ENCODE results near the gene GTF2F2. TPM values are rescaled to one million over a fixed set of nuclear protein-coding genes. Genes with fewer than 3 reads are reported as not detected.
A peak's percentile ranks its signal among the peaks of the same experiment; 100 is the strongest.

Gene GTF2F2
- total RNA-seq, result 10 to 100 TPM; 12.1 to 18.1 (median 14.8) TPM

GRCh38 chr13:45119991-45120864 lies at the start of gene GTF2F2:
Gene GTF2F2 (plus strand): TSS chr13:45120510. CDS start chr13:45120656, 146 bp downstream.
- DNase-seq (ENCODE audit: low spot score) (peak; percentile 55), ATAC-seq (ENCODE audit: low FRiP score) (peak; percentile 93)
- TF ChIP-seq CTCF (IDR thresholded peaks at IDR 0.05), result no peak

GRCh38 chr13:45073809-45074208 lies 46.5 kb upstream of the GTF2F2 start:
- TF ChIP-seq CTCF (IDR thresholded peaks at IDR 0.05), result no peak
- DNase-seq (ENCODE audit: low spot score) (no peak), ATAC-seq (ENCODE audit: low FRiP score) (no peak)

- TF ChIP-seq CTCF (IDR thresholded peaks at IDR 0.05), result no peak
- DNase-seq (ENCODE audit: low spot score), result no peak
- ATAC-seq (ENCODE audit: low FRiP score), result no peak
Measured at GRCh38 chr13:45074721-45075120, 45.6 kb upstream of the GTF2F2 start.

GRCh38 chr13:45078003-45078402 lies 42.3 kb upstream of the GTF2F2 start:
- no peak for DNase-seq (ENCODE audit: low spot score)
- no peak for ATAC-seq (ENCODE audit: low FRiP score)
- TF ChIP-seq CTCF (IDR thresholded peaks at IDR 0.05), result no peak

- DNase-seq (ENCODE audit: low spot score) (no peak), ATAC-seq (ENCODE audit: low FRiP score) (no peak)
- no peak for TF ChIP-seq CTCF (IDR thresholded peaks at IDR 0.05)
Measured at GRCh38 chr13:45082964-45083363, 37.3 kb upstream of the GTF2F2 start.

- DNase-seq (ENCODE audit: low spot score) (no peak), ATAC-seq (ENCODE audit: low FRiP score) (no peak)
- TF ChIP-seq CTCF (IDR thresholded peaks at IDR 0.05), result no peak
Measured at GRCh38 chr13:45084515-45084914, 35.8 kb upstream of the GTF2F2 start.

GRCh38 chr13:45086484-45086883 lies 33.8 kb upstream of the GTF2F2 start:
- ATAC-seq (ENCODE audit: low FRiP score), result no peak
- no peak for TF ChIP-seq CTCF (IDR thresholded peaks at IDR 0.05)
- DNase-seq (ENCODE audit: low spot score), result no peak

Measured in omental fat pad (tissue), 4 donors.